Breast epithelium (tissue), 4 donors: Measurements from ENCODE around the gene MKI67. TPM values are rescaled to one million over a fixed set of nuclear protein-coding genes. Genes with fewer than 3 reads are reported as not detected.
A peak's percentile ranks its signal among the peaks of the same experiment; 100 is the strongest.

Experiments used
- DNase-seq, 2 donors: peaks; one replicate each; pipeline ENCODE4 v3.0.0-alpha.2; 2019; ENCODE audit warnings: low spot score in 2 of 2
- H3K27ac ChIP-seq, 2 donors: fragments of 200-600 bp; sonication (generic) in 1 of 2; one replicate each; pipeline ENCODE4 v1.5.1; 2016 to 2019; ENCODE audit warnings: mild to moderate bottlenecking in 1 of 2
- H3K27me3 ChIP-seq, 2 donors: fragments of 200-600 bp; sonication (generic) in 1 of 2; one replicate each; pipeline versions ENCODE4 v1.5.1 to v1.6.0; 2017 to 2019; ENCODE audit warnings: control low read depth in 1 of 2, mild to moderate bottlenecking in 1 of 2
- H3K36me3 ChIP-seq: fragments of 200-600 bp; one replicate; pipeline ENCODE4 v1.5.1; 2019
- H3K4me1 ChIP-seq, 2 donors: fragments of 200-600 bp; sonication (generic); one replicate each; pipeline ENCODE4 v1.5.1; 2016 to 2019; ENCODE audit warnings: control low read depth in 1 of 2
- H3K4me3 ChIP-seq, 3 donors: fragments of 200-600 bp; sonication (generic); 1 replicate in 2 of 3; 2 replicates in 1 of 3; pipeline ENCODE4 v1.5.1; 2016 to 2019; ENCODE audit warnings: mild to moderate bottlenecking in 3 of 3, moderate library complexity in 2 of 3
- H3K9me3 ChIP-seq, 2 donors: fragments of 200-600 bp; sonication (generic) in 1 of 2; one replicate each; pipeline ENCODE4 v1.5.1; 2016 to 2019; ENCODE audit warnings: control low read depth in 1 of 2
- POLR2A ChIP-seq: fragments of 450-650 bp; IDR thresholded peaks from one replicate; pipeline ENCODE4 v1.6.1; 2016; ENCODE audit warnings: antibody characterized with exemption, mild to moderate bottlenecking, moderate library complexity
- POLR2AphosphoS5 ChIP-seq, 3 donors: sonication (generic); formaldehyde crosslinking; IDR thresholded peaks; one replicate each; pipeline ENCODE4 v1.6.1; 2017; ENCODE audit warnings: antibody characterized with exemption in 3 of 3
- intact Hi-C: fragments of 100-400 bp; cut with DNase I; formaldehyde crosslinking; loops from one replicate; pipeline ENCODE4 v1.15.1; 2023; ENCODE audit warnings: low total_unique reads
- total RNA-seq, 3 donors: library from RNA; depleted of rRNA; stranded (reverse); fragments of >200 nt; gene quantifications; one replicate each; pipeline ENCODE4 v1.1.0, GENCODE V29; 2016
- TF ChIP-seq, protein P1 (sequence below), 3 donors: fragments of 450-650 bp; IDR thresholded peaks; one replicate each; pipeline ENCODE4 v1.5.1; 2016 to 2017; ENCODE audit warnings: antibody characterized with exemption in 3 of 3, mild to moderate bottlenecking in 3 of 3, moderate library complexity in 3 of 3

The MKI67 gene
- total RNA-seq, 3 donors from 2014 or later: 0.29 to 6.4 (median 0.33) TPM

DNA sequence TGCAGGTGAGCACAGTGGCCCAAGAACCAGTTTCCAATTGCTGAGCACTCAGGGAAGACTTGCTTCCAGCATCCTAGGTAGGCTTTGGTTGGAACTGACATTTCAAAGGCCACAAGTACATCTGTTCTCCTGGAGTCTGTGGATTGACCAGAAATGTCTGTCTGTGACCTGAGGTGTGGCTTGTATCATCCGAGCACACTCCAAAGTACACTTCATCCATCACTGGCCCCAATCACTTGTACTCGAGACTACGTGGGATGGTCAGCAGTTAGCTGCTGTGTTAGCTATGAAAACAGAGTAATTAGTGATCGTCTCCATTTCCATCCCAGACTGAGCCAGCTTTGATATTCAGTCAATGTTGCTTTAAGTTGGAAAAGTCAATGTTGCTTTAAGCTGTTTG, 45.0 kb downstream of the MKI67 start:
- TF ChIP-seq POLR2AphosphoS5 (IDR thresholded peaks at IDR 0.05): no peak
- TF ChIP-seq, protein P1, sequence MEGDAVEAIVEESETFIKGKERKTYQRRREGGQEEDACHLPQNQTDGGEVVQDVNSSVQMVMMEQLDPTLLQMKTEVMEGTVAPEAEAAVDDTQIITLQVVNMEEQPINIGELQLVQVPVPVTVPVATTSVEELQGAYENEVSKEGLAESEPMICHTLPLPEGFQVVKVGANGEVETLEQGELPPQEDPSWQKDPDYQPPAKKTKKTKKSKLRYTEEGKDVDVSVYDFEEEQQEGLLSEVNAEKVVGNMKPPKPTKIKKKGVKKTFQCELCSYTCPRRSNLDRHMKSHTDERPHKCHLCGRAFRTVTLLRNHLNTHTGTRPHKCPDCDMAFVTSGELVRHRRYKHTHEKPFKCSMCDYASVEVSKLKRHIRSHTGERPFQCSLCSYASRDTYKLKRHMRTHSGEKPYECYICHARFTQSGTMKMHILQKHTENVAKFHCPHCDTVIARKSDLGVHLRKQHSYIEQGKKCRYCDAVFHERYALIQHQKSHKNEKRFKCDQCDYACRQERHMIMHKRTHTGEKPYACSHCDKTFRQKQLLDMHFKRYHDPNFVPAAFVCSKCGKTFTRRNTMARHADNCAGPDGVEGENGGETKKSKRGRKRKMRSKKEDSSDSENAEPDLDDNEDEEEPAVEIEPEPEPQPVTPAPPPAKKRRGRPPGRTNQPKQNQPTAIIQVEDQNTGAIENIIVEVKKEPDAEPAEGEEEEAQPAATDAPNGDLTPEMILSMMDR (IDR thresholded peaks at IDR 0.05): no peak
- no peak for TF ChIP-seq POLR2A
- Histone ChIP-seq H3K4me1 (no peaks in the 10 kb centered on the region), H3K9me3 (no peaks in the 10 kb centered on the region), H3K27me3 (no peaks in the 10 kb centered on the region), H3K4me3 (no peak overlapping the region), H3K27ac (no peak overlapping the region), H3K36me3 (no peaks in the 10 kb centered on the region)
- no peak for DNase-seq
- intact Hi-C loops: no loop called here

DNA sequence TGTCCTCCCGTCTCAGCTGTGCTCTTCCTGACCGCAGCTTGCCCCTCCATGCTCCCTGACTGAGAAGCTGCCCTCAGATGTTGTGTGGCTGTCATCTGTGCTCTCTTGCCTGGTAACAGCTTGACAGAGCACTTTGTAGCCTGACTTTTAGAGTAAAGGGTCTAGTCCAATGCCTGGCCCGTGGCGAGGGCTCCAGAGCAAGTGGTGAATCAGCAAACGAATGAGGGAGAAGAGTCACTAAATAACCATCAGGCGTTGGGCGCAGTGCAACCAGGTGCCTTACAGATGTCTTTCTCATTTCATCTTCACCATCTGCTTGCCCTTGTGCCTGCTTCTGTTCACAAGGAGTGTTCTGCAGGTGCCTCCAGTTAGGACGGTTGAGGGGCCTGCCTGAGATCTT, 45.6 kb downstream of the MKI67 start:
- TF ChIP-seq, protein P1 (IDR thresholded peaks at IDR 0.05): no peak
- TF ChIP-seq POLR2AphosphoS5 (IDR thresholded peaks at IDR 0.05) (no peak), POLR2A (no peak)
- Histone ChIP-seq H3K27ac (no peak overlapping the region), H3K4me3 (no peak overlapping the region), H3K9me3 (no peaks in the 10 kb centered on the region), H3K36me3 (no peaks in the 10 kb centered on the region), H3K27me3 (no peaks in the 10 kb centered on the region), H3K4me1 (no peaks in the 10 kb centered on the region)
- intact Hi-C loops: no loop called here
- DNase-seq: no peak

DNA sequence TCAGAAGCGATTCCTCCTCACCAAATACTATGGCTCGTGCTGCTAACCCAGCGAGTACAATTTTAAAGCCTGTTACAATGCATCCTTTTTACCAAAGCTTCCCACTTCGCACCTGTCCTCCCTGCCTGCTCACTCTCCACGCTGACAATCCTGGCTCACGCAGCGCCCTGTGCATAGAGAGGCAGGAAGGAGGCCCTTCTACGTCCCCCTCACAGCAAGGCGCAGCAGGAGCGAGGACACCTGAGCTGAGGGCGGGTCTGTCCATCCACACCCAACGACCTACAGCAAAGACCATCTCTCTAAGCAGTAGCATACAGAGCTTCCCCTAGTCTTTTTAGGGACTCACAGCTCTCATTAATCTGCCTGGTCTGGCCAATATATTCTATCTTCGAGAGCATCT, 46.0 kb downstream of the MKI67 start:
- Histone ChIP-seq H3K36me3 (no peaks in the 10 kb centered on the region), H3K4me3 (no peak overlapping the region), H3K9me3 (no peaks in the 10 kb centered on the region), H3K27ac (no peak overlapping the region), H3K4me1 (no peaks in the 10 kb centered on the region), H3K27me3 (no peaks in the 10 kb centered on the region)
- no peak for DNase-seq
- intact Hi-C loops: no loop called here
- no peak for TF ChIP-seq POLR2AphosphoS5 (IDR thresholded peaks at IDR 0.05)
- TF ChIP-seq, protein P1 (IDR thresholded peaks at IDR 0.05): no peak
- TF ChIP-seq POLR2A: no peak

- TF ChIP-seq, protein P1 (IDR thresholded peaks at IDR 0.05): peak in 2 of 3 donors; percentile 32 to 52
- no peak for TF ChIP-seq POLR2AphosphoS5 (IDR thresholded peaks at IDR 0.05)
- no peak for DNase-seq
- Histone ChIP-seq H3K4me1 (no peaks in the 10 kb centered on the region), H3K9me3 (no peaks in the 10 kb centered on the region), H3K27ac (no peak overlapping the region), H3K4me3 (no peak overlapping the region), H3K27me3 (no peaks in the 10 kb centered on the region), H3K36me3 (no peaks in the 10 kb centered on the region)
- intact Hi-C loops: loop anchor here (2.0 kb wide), 1 partner anchor 58 kb away; no protein-coding TSS in a partner anchor
These were observed 47.9 kb downstream of the MKI67 start for GRCh38 chr10:128078136-128078969.

GRCh38 chr10:128077155-128077875, 48.9 kb downstream of the MKI67 start:
- Histone ChIP-seq H3K27ac (no peak overlapping the region), H3K36me3 (peaks cover 5% of the 10 kb centered on the region), H3K9me3 (no peaks in the 10 kb centered on the region), H3K4me1 (no peaks in the 10 kb centered on the region), H3K27me3 (no peaks in the 10 kb centered on the region), H3K4me3 (no peak overlapping the region)
- intact Hi-C loops: no loop called here
- no peak for DNase-seq
- TF ChIP-seq POLR2A (no peak), POLR2AphosphoS5 (IDR thresholded peaks at IDR 0.05) (no peak)
- TF ChIP-seq, protein P1 (IDR thresholded peaks at IDR 0.05): no peak
